Keratinocyte (primary cell): ENCODE results near the gene ARSB.

Experiments used
- CTCF ChIP-seq, 3 experiments: IDR thresholded peaks in 1 of 3; conservative IDR thresholded peaks in 1 of 3; optimal IDR thresholded peaks in 1 of 3; 2 replicates in 2 of 3; 3 replicates in 1 of 3; pipeline versions ENCODE3 to v1.5.1; 2011; ENCODE audit warnings: low read length in 3 of 3, mild to moderate bottlenecking in 3 of 3, moderate library complexity in 2 of 3, control low read depth in 1 of 3, inconsistent platforms in 1 of 3; ENCODE audit not compliant: insufficient read depth in 2 of 3; ENCODE audit errors: extremely low read depth in 1 of 3
- EZH2 ChIP-seq: IDR thresholded peaks from one replicate; pipeline ENCODE4 v1.6.1; 2012; ENCODE audit warnings: inconsistent platforms, mild to moderate bottlenecking, low read length, moderate library complexity

- no peak for TF ChIP-seq CTCF (optimal IDR thresholded peaks at IDR 0.05 in 1 of 3, IDR thresholded peaks at IDR 0.05 in 1 of 3, conservative IDR thresholded peaks at IDR 0.05 in 1 of 3; ENCODE audit: extremely low read depth in 1 of 3, insufficient read depth in 2 of 3, low read length in 3 of 3)
- TF ChIP-seq EZH2 = no peak
Observed at GRCh38 chr5:78919796-78920195, 65.3 kb downstream of the ARSB start.
